Medulla oblongata (tissue), 1 donor: ENCODE measurements around the gene RCAN1.
"Not testable (repeated sequence)": the region's sequence is repeated elsewhere in the genome, so short reads cannot be mapped to it uniquely, and the experiment has no call there.

Experiments
- DNase-seq: peaks from one replicate; pipeline ENCODE4 v3.0.0-alpha.2; 2015; ENCODE audit errors: extremely low spot score

RCAN1 gene

DNA sequence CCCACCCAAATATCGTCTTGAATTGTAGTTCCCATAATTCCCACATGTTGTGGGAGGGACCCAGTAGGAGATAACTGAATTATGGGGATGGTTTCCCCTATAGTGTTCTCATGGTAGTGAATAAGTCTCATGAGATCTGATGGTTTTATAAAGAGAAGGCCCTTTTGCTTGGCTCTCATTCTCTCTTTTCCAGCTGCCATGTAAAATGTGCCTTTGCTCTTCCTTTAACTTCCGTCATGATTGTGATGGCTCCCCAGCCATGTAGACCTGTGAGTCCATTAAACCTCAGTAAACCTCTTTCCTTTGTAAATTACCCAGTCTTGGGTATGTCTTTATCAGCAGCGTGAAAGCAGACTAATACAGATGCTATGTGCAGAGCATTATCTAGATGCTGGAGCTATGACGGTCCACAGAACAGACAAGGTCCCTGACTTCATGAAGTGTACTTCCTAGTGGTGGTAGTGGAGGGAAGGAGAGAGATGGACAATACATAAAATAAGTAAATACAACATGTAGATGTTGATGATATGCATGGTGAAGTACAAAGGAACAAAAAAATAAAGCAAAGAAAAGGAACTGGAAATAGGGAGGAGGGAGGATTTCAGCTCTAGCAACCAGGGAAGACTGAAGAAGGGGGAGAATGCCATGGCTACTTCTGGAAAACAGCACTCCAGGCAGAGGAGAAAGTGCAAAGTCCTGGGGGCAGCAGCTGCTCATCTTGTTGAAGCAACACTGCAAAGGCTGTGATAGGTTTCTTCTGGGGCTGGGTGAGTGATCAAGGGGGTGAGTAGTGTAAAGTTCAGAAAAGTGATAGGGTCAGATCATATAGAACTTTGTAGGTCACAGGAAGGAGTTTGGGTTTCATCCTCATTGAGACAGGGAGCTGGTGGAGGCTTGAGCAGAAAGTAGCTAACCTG is 6.8 kb upstream of the RCAN1 start:
- no peak for DNase-seq

DNA sequence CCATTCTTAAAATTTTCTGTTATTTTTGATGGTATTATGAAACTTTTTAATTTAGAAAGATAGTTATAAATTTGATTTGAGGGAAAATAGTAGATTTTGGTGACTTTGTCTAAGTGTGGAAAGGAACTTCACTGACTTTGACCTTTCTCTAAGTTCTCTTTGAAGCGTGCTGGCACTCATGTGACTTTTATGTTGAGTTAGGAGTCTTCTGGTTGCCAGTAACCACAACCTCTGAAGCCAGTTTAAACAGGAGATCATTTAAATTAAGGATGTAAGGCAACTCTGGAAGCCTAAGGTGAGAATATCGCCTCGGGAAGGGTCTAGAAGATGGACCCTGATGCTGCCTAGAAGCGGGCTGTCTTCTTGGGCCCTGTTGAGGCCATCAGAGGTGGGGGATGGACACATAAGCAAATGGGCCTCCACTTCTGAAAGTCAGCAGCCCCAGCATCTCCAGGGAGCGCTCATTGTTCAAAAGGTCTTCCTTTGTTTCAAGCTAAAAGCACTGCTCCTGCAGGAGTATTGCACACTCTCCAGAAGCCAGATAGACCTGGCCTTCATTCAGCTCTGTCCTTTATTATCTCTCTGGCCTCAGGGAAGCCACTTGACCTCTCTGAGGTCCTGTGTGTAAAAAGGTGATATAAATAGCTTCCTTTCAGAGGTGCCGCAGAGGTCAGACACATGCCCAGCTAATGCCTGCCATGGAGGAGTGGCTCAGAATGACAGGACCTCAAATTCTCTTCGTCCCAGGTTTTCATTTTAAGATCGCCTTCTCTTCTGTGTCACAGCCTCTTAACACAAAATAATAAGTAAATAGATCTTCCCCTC is 5.1 kb upstream of the RCAN1 start:
- no peak for DNase-seq

DNA sequence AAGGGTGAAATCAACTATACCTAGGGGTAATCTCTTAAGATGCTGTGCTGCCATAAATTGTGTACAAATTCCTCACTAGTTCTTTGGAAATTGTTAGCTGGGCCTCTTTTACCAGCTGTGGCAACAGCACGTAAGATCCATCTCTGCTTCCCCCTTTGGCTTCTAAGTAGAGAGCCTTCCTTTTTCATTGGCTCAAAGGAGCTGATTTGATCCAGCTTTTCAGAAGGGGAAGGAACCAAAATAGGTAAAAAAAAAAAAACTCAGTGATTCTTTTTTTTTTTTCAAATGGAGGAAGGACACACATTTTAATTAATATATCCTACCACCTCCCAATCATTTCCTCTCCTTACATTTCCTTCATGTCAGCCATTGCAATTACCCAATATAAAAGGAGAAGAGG is 4.0 kb upstream of the RCAN1 start:
- no peak for DNase-seq

DNA sequence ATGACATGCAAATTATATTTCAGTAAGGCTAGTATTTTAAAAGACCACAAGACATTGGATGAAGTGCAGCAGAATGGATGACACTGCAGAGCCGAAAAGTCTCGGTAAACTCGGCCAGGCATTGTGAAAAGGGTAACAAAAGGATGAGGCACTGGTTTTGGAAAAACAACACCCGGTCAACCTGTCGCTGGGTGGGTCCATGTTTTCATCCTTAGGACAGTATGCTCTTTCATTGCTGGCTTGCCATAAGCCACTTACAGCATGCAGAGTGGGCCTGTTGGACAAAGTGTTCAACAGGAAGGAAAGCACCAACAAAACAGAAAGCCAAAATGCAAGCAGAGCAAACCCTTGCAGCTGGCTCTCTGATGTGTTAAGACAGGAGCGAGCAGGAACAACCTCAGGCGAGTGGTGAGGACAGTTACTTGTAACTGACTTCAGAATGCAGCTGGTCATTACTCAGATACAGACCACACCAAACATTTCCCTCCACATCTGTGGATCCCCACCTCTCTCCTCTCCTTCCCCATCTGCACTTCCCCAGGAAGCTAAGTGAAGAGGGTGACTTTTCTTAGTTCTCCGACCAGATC is 2.9 kb upstream of the RCAN1 start:
- no peak for DNase-seq

DNA sequence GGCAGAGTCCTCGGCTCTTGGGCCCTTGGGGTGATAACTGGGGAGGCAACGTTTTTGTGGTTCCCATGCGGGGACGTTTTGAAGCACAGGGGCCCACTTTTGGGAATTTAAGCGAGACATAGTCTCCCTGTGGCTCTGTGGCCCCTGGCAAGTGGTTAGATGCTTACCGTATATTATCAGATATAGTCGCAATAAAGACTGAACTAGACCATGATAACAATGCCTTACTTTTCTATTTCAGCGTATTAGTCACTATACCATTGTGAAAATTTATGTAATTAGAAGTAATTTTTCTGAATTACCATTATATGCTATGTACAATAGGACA is 538 bp upstream of the RCAN1 start:
- DNase-seq: no peak

DNA sequence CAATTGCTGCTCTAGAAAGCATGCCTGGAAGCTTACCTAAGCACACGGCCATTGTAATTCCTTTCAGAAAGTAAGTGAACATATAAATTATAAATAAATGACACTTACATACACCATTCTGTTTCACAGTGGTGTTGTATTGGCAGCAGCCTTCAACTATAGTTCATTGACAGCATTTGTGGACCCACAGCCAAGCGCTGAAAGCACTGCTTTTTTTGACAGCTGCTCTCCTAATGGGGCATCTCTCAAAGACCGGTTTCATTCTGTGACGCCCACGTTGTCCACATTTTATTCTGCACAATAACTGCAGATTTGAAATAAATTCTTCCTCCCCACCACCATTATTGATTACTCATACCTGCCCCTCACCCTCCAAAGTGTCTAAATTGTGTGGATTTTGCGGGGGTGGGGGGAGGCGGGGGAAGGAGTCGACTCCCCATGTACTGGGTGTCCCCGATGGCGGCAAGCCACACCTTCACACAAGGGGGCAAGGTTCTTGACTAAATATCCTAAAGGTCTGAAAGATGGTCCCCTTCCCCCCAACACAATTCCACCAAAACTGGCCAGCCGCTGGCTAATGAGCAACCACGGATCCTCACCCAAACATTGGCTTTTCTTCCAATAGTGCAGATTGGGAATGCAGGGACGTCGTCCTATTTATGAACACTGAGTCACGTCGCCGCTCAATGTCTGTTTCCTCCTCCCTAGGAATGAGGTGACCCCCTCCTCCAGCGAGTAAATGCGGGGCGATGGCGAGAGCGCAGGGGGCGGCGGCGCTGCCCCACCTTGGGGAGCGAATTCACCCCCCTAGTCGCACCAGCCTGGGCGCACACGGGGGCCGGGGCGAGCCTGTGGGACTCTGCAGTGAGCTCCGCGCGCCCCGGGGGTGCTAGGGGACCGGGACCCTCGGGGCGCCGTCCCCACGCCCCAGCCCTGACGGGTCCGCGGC is 960 bp downstream of the RCAN1 start:
- no peak for DNase-seq

DNA sequence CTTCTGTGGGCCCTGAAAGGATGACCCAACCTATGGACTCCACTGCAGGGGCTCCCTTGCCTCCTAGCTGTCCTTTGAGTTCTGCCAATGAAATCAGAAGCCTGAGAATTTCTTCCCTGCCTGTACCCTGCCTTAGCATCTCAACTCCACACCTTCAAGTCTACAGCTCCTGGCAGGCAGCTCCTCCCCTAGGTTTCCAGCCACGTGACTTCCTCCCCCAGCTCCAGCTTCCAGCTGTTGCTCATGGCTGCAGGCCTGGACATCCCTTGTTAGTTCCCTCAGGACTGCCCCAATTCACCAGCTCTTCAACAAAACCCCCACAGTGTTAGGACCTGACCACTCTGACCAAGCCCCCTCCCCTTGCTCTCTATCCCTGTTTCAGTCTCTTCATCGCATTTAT is 2.4 kb downstream of the RCAN1 start:
- no peak for DNase-seq

DNA sequence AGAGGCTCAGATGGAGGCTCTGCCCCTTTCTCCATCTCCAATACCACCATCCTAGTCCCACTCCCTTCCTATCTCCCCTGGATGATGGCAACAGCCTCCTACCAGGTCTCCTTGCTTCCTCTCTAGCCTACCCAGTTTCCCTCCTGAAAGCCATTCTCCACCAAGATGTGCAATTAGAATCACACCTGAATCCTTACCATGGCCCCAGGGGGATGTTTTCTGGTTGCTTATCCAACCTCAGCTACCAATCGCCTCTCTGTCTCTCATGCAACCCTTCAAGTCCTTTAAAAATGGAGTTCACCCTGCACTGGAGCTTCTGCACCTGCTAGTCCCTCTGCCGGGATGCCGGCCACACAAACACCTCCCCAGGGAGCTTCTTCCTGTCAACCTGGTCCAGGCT is 2.9 kb downstream of the RCAN1 start:
- no peak for DNase-seq

DNA sequence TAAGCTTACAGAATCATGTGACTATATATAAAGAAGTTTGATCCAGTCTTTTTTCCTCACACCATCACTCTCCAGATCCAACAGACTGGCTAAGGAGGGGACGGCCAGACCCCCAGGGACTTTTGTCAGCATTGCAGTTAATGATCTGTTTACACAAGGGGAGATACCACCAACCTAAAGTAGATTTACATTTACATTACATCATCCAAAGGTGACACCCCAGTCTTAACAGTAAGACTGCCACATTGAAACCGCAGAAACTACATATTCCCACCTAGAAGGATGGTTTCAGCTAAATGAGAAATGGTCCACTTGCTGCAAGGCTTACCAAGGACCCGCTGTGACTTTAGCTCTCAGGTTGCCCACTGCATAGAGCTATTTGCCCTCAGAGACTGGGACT is 3.4 kb downstream of the RCAN1 start:
- no peak for DNase-seq

DNA sequence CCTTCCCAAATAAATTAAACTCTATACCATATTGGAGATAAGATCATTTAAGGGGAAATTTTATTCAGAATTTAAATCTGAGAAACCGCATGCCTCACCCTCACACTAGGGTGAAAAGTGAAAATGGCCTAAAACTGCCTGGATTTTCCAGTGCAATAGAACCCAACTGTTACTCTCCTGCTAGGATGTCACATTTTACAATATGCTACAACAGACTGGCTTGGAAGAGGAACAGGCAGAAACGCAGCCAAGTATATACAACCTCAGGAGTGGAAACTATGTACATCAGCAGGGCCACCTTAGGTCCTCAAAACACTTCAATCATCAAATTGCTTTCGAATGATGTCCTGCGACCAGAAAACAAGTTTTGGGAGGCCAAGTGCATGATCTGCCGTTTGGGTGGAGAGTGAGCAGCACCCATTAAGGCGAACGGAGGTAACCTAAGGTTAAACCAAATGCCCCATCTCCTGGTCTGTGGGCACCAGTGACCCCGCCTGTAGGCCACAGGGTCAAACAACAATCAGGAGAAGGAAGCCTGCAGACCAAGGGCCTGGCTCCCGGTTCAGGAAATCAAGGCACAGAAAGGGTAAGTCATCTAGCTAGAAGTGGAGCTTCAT is 4.9 kb downstream of the RCAN1 start:
- DNase-seq: no peak

DNA sequence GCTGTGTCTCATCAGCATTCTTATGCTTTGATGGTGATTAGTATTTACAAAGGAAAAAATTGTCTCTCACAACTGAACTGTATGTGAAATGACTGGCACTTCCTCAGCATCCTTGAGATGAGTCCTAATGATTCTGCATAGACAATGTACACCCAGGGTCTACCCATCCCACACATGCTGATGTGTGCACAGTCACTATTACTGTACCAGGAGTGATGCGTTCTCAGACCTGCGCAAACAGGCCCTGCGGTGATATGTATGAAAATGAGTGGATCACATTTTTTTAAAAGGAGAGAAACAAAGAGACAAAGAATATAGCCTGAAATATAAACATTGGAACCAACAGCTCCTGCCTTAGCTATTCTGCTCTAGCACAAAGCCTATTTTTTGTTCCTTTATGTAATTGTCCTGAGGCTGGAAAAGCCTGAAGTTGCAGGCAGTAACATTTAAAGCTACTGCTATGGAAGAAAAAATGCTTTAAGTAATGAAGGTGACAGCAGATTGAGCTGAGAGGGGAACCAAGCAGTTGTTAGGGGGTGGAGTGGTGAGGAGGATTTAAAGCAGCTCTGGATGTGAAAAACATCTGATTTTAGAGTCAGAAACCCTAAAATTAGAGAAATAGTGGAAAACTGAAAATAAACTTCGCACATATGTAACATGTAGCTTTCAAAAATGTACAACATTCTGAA is 5.5 kb downstream of the RCAN1 start:
- DNase-seq: no peak

DNA sequence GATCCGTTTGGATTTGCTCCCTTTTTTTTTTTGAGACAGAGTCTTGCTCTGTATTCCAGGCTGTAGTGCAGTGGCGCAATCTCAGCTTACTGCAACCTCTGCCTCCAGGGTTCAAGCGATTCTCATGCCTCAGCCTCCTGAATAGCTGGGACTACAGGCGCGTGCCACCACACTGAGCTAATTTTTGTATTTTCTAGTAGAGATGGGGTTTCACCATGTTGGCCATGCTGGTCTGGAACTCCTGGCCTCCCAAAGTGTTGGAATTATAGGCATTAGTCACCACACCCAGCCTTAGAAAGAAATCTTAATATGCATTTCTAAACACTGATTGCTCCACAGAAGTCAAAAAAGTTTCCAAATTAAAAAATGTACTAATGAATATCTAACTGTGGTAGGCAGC is 7.5 kb downstream of the RCAN1 start:
- DNase-seq: not testable (repeated sequence)

DNA sequence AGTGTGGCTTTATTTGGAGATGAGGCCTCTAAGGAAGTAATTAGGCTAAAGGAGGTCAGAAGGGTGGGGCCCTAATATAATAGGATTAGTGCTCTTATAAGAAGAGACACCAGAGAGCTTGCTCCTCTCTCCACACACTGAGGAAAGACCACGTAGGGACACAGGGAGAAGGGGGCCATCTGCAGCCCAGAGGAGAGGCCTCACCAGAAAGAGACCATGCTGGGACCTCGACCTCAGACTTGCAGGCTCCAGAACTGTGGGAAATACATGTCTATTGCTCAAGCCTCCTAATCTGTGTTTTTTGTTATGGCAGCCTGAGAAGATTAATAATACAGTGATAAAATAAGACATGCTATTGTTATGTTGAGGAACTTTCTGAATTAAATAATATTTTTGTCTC is 8.3 kb downstream of the RCAN1 start:
- DNase-seq: no peak

DNA sequence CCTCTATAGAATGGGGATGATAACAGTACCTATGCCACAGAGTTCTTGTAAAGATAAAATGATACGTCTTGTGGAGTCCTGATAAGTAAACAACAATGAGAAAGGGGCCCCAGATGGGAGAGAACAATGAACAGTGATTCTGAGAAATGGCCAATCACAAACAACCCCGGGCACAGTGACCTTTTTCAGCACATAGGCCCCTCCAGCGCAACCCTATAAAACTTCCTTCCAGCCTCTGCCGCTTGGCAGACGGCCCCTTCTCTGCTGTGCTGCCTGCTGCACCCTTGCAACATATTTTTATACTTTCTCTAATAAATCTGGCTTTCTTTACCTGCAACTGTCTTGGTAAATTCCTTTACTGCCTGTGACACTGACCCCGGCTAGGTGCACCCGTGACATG is 8.9 kb downstream of the RCAN1 start:
- DNase-seq: peak; percentile 72

DNA sequence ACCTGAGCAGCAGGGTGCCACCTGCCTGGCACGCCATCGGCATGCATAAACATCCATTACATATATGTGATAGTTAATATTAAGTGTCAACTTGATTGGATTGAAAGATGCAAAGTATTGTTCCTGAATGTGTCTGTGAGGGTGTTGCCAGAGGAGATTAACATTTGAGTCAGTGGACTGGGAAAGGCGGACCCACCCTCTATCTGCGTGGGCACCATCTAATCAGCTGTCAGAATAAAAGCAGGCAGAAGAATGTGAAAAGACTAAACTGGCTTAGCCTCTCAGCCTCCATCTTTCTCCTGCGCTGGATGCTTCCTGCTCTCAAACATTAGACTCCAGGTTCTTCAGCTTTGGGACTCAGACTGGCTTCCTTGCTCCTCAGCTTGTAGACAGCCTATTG is 10.0 kb downstream of the RCAN1 start:
- not testable (repeated sequence) for DNase-seq

DNA sequence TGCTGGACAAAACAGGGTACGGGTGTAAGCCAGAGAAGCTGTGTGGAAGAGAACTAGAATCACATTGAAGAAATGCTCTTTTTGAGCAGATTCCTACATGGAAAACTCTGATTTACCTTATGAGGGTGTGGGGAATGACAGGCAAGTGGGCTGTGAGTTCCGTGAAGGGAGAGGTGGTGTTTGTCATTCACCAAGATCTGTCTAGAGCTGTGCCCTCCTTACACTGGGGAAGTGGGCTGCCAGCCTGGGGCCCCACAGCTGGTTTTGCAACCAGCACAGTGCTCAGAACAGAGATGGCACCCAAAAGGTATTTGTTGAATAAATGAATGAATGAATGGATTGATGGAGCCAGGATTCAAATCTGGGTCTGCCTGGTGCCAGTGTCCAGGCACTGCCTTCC is 10.4 kb downstream of the RCAN1 start:
- no peak for DNase-seq

DNA sequence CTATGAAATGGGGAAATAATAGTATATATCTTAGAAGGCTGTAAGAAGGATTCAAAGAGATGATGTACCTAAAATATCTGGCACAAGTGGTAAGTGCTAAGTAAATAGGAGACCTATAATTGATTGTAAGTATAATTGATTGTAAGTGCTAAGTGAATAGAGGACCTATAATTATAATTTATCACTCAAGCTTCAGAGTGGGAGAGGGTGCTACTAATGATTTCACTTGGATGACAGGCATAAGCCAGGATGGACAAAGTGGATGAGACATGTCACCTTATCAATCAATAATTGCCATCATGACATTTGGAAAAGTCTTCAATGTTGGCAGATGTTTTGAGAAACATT is 11.2 kb downstream of the RCAN1 start:
- DNase-seq: no peak

DNA sequence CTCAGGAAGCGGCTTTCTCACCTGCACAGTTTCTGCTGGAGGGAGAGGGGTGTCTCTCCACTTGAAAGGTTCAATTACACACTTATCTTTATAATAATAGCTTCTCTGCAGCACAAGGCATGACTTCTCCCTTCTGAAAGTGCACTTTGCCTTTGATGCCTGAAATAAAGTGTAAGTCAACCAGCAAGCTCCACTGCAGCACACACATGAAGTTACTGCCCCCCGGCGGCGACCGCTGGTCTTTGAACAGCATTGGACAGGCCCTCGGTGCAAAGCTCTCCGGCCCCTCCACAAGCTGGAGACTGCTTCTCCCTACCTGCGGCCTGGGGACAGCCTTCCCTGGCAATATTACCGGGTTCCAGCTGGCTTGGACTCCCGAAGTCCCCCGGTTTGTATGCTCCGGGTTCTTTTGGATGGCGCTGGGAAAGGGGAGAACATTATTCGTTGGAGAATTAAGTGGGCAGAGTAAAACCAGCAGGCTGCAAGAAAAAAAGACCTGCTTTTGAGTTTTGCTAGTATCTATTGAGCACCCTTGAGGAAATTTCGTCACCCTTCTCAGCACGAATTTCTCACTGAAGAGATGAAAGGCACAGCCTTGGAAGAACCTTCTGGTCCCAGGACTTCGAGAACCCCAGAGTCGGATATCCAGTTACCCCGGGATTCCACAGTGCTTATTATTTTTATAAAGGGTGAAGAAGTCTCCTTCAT is 11.8 kb downstream of the RCAN1 start:
- peak; percentile 90 for DNase-seq

DNA sequence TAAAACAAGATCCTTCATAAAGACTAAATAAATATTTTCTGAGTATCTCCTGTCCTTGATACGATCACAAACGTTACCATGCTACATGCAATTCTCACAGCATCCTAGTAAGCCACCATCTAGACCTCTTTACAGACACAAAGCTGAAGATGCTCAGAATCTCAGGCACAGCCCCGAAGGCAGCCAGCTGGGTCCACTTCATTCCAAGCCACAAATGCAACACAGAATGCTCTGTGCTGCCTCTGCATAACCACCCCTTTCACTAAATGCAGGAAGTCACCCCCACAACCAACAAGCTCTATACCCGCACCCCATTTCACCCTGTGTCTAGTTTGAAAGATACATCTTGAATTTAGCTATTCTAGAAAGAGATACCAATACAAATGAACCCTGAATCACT is 12.9 kb downstream of the RCAN1 start:
- no peak for DNase-seq

DNA sequence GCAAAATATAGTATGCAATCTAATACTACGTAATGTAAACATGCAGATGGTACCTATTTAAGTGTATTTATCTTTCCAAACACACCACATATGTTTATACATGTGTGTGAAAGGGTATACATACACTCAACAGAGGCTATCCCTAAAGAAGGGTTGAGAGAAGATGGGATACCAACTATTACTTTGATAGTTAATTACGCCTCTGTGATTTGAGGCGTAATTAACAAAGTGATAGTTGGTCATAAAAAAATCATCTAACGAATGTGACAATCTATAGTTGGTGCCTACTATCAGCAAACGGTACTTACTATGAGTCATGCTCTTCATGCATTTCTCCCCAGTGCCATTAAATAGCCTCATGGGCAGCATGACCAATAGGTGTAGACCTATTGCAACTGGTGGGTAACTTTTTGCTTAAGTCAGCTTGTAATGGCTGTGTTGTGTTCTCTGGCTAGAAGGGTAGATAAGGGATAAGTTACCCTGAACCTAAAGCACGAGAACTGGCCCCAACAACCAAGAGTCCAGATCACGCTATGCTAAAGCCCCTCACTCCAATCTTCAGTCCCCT is 15.3 kb downstream of the RCAN1 start:
- no peak for DNase-seq
